SKM-1 treated with dmso at 0.1 percent for 144 hours (cell line): ENCODE data around the gene CABCOCO1.

Source experiments
- DNase-seq: peaks from one replicate; lab custom pipeline; 2025; ENCODE audit not compliant: unreplicated experiment; lab: John Stamatoyannopoulos, UW

CABCOCO1 gene

GRCh38 chr10:61754587-61755550 lies 92.1 kb downstream of the CABCOCO1 start:
- DNase-seq, result no peak

- no peak for DNase-seq
Measured at GRCh38 chr10:61757001-61757400, 94.3 kb downstream of the CABCOCO1 start.

- DNase-seq, result no peak
Measured at GRCh38 chr10:61757525-61758397, 95.0 kb downstream of the CABCOCO1 start.

GRCh38 chr10:61758433-61758832 lies 95.7 kb downstream of the CABCOCO1 start:
- no peak for DNase-seq

- no peak for DNase-seq
Measured at GRCh38 chr10:61759751-61760150, 97.0 kb downstream of the CABCOCO1 start.

- no peak for DNase-seq
Measured at GRCh38 chr10:61760943-61761824, 98.5 kb downstream of the CABCOCO1 start.

- no peak for DNase-seq
Measured at GRCh38 chr10:61761825-61762217, 99.1 kb downstream of the CABCOCO1 start.

GRCh38 chr10:61763778-61764177 lies 101.0 kb downstream of the CABCOCO1 start:
- no peak for DNase-seq

- no peak for DNase-seq
Measured at GRCh38 chr10:61764486-61764885, 101.8 kb downstream of the CABCOCO1 start.

GRCh38 chr10:61765176-61766087 lies 102.7 kb downstream of the CABCOCO1 start:
- peak; percentile 1 for DNase-seq

GRCh38 chr10:61766927-61767326 lies 104.2 kb downstream of the CABCOCO1 start:
- no peak for DNase-seq

GRCh38 chr10:61774031-61774430 lies 111.3 kb downstream of the CABCOCO1 start:
- DNase-seq, result no peak

GRCh38 chr10:61775111-61775510 lies 112.4 kb downstream of the CABCOCO1 start:
- DNase-seq, result no peak

- DNase-seq, result no peak
Measured at GRCh38 chr10:61776615-61777266, 114.0 kb downstream of the CABCOCO1 start.

GRCh38 chr10:61778137-61778536 lies 115.4 kb downstream of the CABCOCO1 start:
- DNase-seq, result no peak

GRCh38 chr10:61779276-61779675 lies 116.5 kb downstream of the CABCOCO1 start:
- DNase-seq, result no peak

- no peak for DNase-seq
Measured at GRCh38 chr10:61779950-61780659, 117.4 kb downstream of the CABCOCO1 start.

GRCh38 chr10:61780732-61781131 lies 118.0 kb downstream of the CABCOCO1 start:
- DNase-seq, result no peak
